Measurements from ENCODE around the gene ZNF423. TPM values are rescaled to one million over a fixed set of nuclear protein-coding genes. Genes with fewer than 3 reads are reported as not detected.

Gene ZNF423
- polyA plus RNA-seq, 1 of the 3 experiments (the other 2 are of a cell fraction): 1.2 TPM

- no peak for TF ChIP-seq IRF3 (IDR thresholded peaks at IDR 0.05; ENCODE audit: low read depth, low read length)
- no peak for TF ChIP-seq RCOR1 (IDR thresholded peaks at IDR 0.05; ENCODE audit: low read length)
- no peak for TF ChIP-seq GATA2 (CRISPR knock-in tag; IDR thresholded peaks at IDR 0.05)
- TF ChIP-seq FOSL2 (IDR thresholded peaks at IDR 0.05; ENCODE audit: borderline replicate concordance, low read depth): no peak
Measured at GRCh38 chr16:49483651-49484450, 372.1 kb downstream of the ZNF423 start (continued).

GRCh38 chr16:49483251-49483650, 372.7 kb downstream of the ZNF423 start:
- Histone ChIP-seq H3K27ac (ENCODE audit: low read depth in 2 of 2, low read length in 1 of 2) (no peak overlapping the region), H2AFZ (ENCODE audit: low read depth) (no peak overlapping the region), H3K9me3 (no peaks in the 10 kb centered on the region), H3K4me3 (ENCODE audit: low read depth in 2 of 2, low read length in 1 of 2) (no peak overlapping the region), H3K9me2 (no peaks in the 10 kb centered on the region), H3K36me3 (replicated peaks in 1 of 2; ENCODE audit: control insufficient read depth in 1 of 2, insufficient read depth in 2 of 2, low read length in 1 of 2) (no peaks in the 10 kb centered on the region), H3K4me1 (ENCODE audit: control insufficient read depth in 1 of 2, insufficient read depth in 2 of 2, low read depth in 1 of 2, low read length in 1 of 2) (peaks cover 0 to 3% of the 10 kb centered on the region in 2 experiments; a peak in 1 of 4 replicates), H3K4me2 (no peak overlapping the region), H4K20me1 (ENCODE audit: insufficient read depth) (no peaks in the 10 kb centered on the region), H3F3A (replicated peaks; ENCODE audit: insufficient read depth) (no peaks in the 10 kb centered on the region), H3K79me2 (ENCODE audit: insufficient read depth) (no peaks in the 10 kb centered on the region), H3K9ac (no peak overlapping the region), H3K27me3 (ENCODE audit: insufficient read depth) (no peaks in the 10 kb centered on the region)
- CTCF ChIA-PET: interaction anchor here (0.9 to 1.6 kb wide), 4 partner anchors 8 to 374 kb away, joined by 3 to 6 read pairs (median 4); no protein-coding TSS in a partner anchor
- DNase-seq: no peak
- TF ChIP-seq RCOR1 (IDR thresholded peaks at IDR 0.05; ENCODE audit: low read length) (no peak), GABPA (IDR thresholded peaks at IDR 0.05; ENCODE audit: low read depth) (no peak), FOXM1 (IDR thresholded peaks at IDR 0.05; ENCODE audit: low read depth) (no peak), TCF12 (IDR thresholded peaks at IDR 0.05) (no peak), MXI1 (IDR thresholded peaks at IDR 0.05; ENCODE audit: low read depth, low read length) (no peak), RFX5 (IDR thresholded peaks at IDR 0.05; ENCODE audit: low read length) (no peak), FOXJ3 (CRISPR knock-in tag; IDR thresholded peaks at IDR 0.05) (no peak), SMC3 (IDR thresholded peaks at IDR 0.05; ENCODE audit: low read depth, low read length) (no peak), IRF3 (IDR thresholded peaks at IDR 0.05; ENCODE audit: low read depth, low read length) (no peak), NRF1 (IDR thresholded peaks at IDR 0.05; ENCODE audit: low read depth, low read length) (no peak), NFIC (IDR thresholded peaks at IDR 0.05; ENCODE audit: borderline replicate concordance) (no peak), PBX3 (IDR thresholded peaks at IDR 0.05) (no peak), YY1 (IDR thresholded peaks at IDR 0.05; ENCODE audit: low read depth) (no peak), USF2 (IDR thresholded peaks at IDR 0.05; ENCODE audit: borderline replicate concordance, low read depth, low read length) (no peak), CHD2 (IDR thresholded peaks at IDR 0.05; ENCODE audit: low read length, partially characterized antibody) (no peak), ELF1 (IDR thresholded peaks at IDR 0.05) (no peak), EZH2phosphoT487 (IDR thresholded peaks at IDR 0.05; ENCODE audit: borderline replicate concordance, low read depth) (no peak), POLR2AphosphoS5 (IDR thresholded peaks at IDR 0.05; ENCODE audit: low read depth, low read length) (no peak), JUND (IDR thresholded peaks at IDR 0.05) (no peak), TEAD4 (IDR thresholded peaks at IDR 0.05; ENCODE audit: borderline replicate concordance, insufficient read depth) (no peak)
- POLR2A ChIA-PET: no interaction called here
- WGBS (ENCODE audit: low lambda C conversion rate): 67% methylated on average over 9 of the region's 9 CpGs
